ENCODE measurements around the gene SRD5A1. TPM values are rescaled to one million over a fixed set of nuclear protein-coding genes. Genes with fewer than 3 reads are reported as not detected.

The SRD5A1 gene
- total RNA-seq, 1 experiment from 2014 or later = 52.3 TPM

GRCh38 chr5:6716629-6717149 lies 83.4 kb downstream of the SRD5A1 start:
- CTCF ChIA-PET = no interaction called here
- Histone ChIP-seq H3K79me2 (ENCODE audit: low read depth) (peaks cover 72% of the 10 kb centered on the region), H4K20me1 (ENCODE audit: insufficient read depth) (peaks cover 69% of the 10 kb centered on the region), H3K27ac (no peak overlapping the region), H3K9me3 (ENCODE audit: insufficient read depth, low read depth) (no peaks in the 10 kb centered on the region), H2AFZ (no peak overlapping the region), H3K36me3 (ENCODE audit: low read depth) (0 out of 2 replicates have a peak, but pooled peaks cover 6% of the 10 kb centered on the region), H3K9me2 (ENCODE audit: insufficient read depth) (no peaks in the 10 kb centered on the region), H3K4me1 (replicated peaks; ENCODE audit: insufficient read depth) (peaks cover 25% of the 10 kb centered on the region), H3K4me3 (peak overlapping the region; percentile 84; the same call in 1 of the 2 replicates), H3K4me2 (peak overlapping the region; percentile 95), H3K27me3 (ENCODE audit: insufficient read depth, low read depth) (no peaks in the 10 kb centered on the region), H3F3A (ENCODE audit: insufficient read depth, low read depth) (peaks cover 11% of the 10 kb centered on the region)
- intact Hi-C loops (cut with micrococcal nuclease; ENCODE audit: unreplicated experiment) = no loop called here
- POLR2A ChIA-PET (ENCODE audit: unreplicated experiment) = no interaction called here
- no TSS peak for BruUV-seq (replicated peaks)
- TF ChIP-seq EZH2 (IDR thresholded peaks at IDR 0.05; ENCODE audit: low read depth) (no peak), CTCF (conservative IDR thresholded peaks at IDR 0.05) (no peak)
- DNase-seq = no peak

- Histone ChIP-seq H4K20me1 (ENCODE audit: insufficient read depth) (peaks cover 74% of the 10 kb centered on the region), H3K27ac (no peak overlapping the region)
- POLR2A ChIA-PET (ENCODE audit: unreplicated experiment) = no interaction called here
Measured at GRCh38 chr5:6717247-6717646, 84.0 kb downstream of the SRD5A1 start.

GRCh38 chr5:6717687-6718086 lies 84.4 kb downstream of the SRD5A1 start:
- BruUV-seq (replicated peaks) = no TSS peak
- TF ChIP-seq EZH2 (IDR thresholded peaks at IDR 0.05; ENCODE audit: low read depth) (no peak), CTCF (conservative IDR thresholded peaks at IDR 0.05) (no peak)
- CTCF ChIA-PET = no interaction called here
- Histone ChIP-seq H3K4me3 (no peak overlapping the region), H3K9me2 (ENCODE audit: insufficient read depth) (no peaks in the 10 kb centered on the region), H3K4me1 (replicated peaks; ENCODE audit: insufficient read depth) (peaks cover 24% of the 10 kb centered on the region), H3K4me2 (peak overlapping the region; percentile 95), H3K79me2 (ENCODE audit: low read depth) (peaks cover 82% of the 10 kb centered on the region), H2AFZ (no peak overlapping the region), H3F3A (ENCODE audit: insufficient read depth, low read depth) (peaks cover under 1% of the 10 kb centered on the region; the same call in 1 of the 2 replicates), H3K36me3 (ENCODE audit: low read depth) (0 out of 2 replicates have a peak, but pooled peaks cover 6% of the 10 kb centered on the region), H3K9me3 (ENCODE audit: insufficient read depth, low read depth) (no peaks in the 10 kb centered on the region), H3K27me3 (ENCODE audit: insufficient read depth, low read depth) (no peaks in the 10 kb centered on the region), H4K20me1 (ENCODE audit: insufficient read depth) (peaks cover 78% of the 10 kb centered on the region), H3K27ac (no peak overlapping the region)
- DNase-seq = no peak
- POLR2A ChIA-PET (ENCODE audit: unreplicated experiment) = no interaction called here
- intact Hi-C loops (cut with micrococcal nuclease; ENCODE audit: unreplicated experiment) = no loop called here

More at GRCh38 chr5:6717247-6717646, 84.0 kb downstream of the SRD5A1 start:
- TF ChIP-seq EZH2 (IDR thresholded peaks at IDR 0.05; ENCODE audit: low read depth) (no peak), CTCF (conservative IDR thresholded peaks at IDR 0.05) (no peak)
- Histone ChIP-seq H3K27me3 (ENCODE audit: insufficient read depth, low read depth) (no peaks in the 10 kb centered on the region), H2AFZ (no peak overlapping the region), H3K36me3 (ENCODE audit: low read depth) (0 out of 2 replicates have a peak, but pooled peaks cover 6% of the 10 kb centered on the region), H3K4me1 (replicated peaks; ENCODE audit: insufficient read depth) (peaks cover 24% of the 10 kb centered on the region), H3K79me2 (ENCODE audit: low read depth) (peaks cover 78% of the 10 kb centered on the region), H3K9me3 (ENCODE audit: insufficient read depth, low read depth) (no peaks in the 10 kb centered on the region), H3K4me3 (peak overlapping the region; percentile 84; the same call in 1 of the 2 replicates), H3K9me2 (ENCODE audit: insufficient read depth) (no peaks in the 10 kb centered on the region), H3K4me2 (peak overlapping the region; percentile 95), H3F3A (ENCODE audit: insufficient read depth, low read depth) (peaks cover 5% of the 10 kb centered on the region)
- intact Hi-C loops (cut with micrococcal nuclease; ENCODE audit: unreplicated experiment) = no loop called here
- CTCF ChIA-PET = no interaction called here
- DNase-seq = no peak
- no TSS peak for BruUV-seq (replicated peaks)
